ENCODE measurements around the gene CCDC60.

DNA sequence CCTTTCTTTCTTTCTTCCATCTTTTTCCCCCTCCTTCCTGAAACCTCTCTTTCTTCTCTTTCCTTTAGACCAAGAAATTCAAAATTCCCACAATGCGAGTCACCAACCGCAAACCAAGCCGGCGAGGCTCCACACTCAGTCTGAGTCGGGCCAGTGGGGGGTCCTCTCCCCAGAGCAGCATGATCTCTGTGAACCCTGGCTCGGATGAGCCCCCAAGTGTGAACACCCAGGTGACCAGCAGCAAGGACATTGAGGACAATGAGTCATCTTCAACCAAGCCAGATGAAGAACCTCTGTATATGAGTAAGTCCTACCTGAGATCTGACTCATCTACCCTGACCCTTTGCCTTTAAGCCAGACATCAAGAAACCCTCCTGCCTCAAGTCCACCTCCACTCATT lies 170.5 kb downstream of the CCDC60 start:
- TF ChIP-seq FOXM1 (IDR thresholded peaks at IDR 0.05; ENCODE audit: borderline replicate concordance) (no peak), ELF4 (IDR thresholded peaks at IDR 0.05) (no peak), HDGF (IDR thresholded peaks at IDR 0.05; ENCODE audit: borderline replicate concordance) (no peak), SP1 (IDR thresholded peaks at IDR 0.05) (no peak), FOXA1 (IDR thresholded peaks at IDR 0.05) (no peak), ARNT (IDR thresholded peaks at IDR 0.05) (no peak), L3MBTL2 (conservative IDR thresholded peaks at IDR 0.05) (no peak), TARDBP (IDR thresholded peaks at IDR 0.05) (no peak)
